ENCODE data around the gene CAMK4.

Gene CAMK4

GRCh38 chr5:111367115-111367514 is 142.9 kb downstream of the CAMK4 start:
- POLR2A ChIA-PET = no interaction called here

GRCh38 chr5:111372799-111373198 is 148.6 kb downstream of the CAMK4 start:
- no peak for DNase-seq (ENCODE audit: extremely low spot score)
- no peak for TF ChIP-seq HDGF (IDR thresholded peaks at IDR 0.05; ENCODE audit: borderline replicate concordance)
- no peak for TF ChIP-seq L3MBTL2 (conservative IDR thresholded peaks at IDR 0.05)
- no peak for TF ChIP-seq TARDBP (IDR thresholded peaks at IDR 0.05)
- TF ChIP-seq NFRKB (IDR thresholded peaks at IDR 0.05) = no peak
- TF ChIP-seq ELF4 (IDR thresholded peaks at IDR 0.05) = no peak
- TF ChIP-seq BHLHE40 (IDR thresholded peaks at IDR 0.05; ENCODE audit: borderline replicate concordance) = no peak
- TF ChIP-seq FOXM1 (IDR thresholded peaks at IDR 0.05; ENCODE audit: borderline replicate concordance) = no peak
- no peak for TF ChIP-seq FOXK2 (IDR thresholded peaks at IDR 0.05)
- TF ChIP-seq ARNT (IDR thresholded peaks at IDR 0.05) = no peak
- no peak for TF ChIP-seq LEF1 (IDR thresholded peaks at IDR 0.05; ENCODE audit: borderline replicate concordance)
- no peak for TF ChIP-seq SP1 (IDR thresholded peaks at IDR 0.05)
- TF ChIP-seq ZNF384 (IDR thresholded peaks at IDR 0.05) = no peak
- no peak for TF ChIP-seq FOXA1 (IDR thresholded peaks at IDR 0.05)
- no peak for TF ChIP-seq CTBP1 (IDR thresholded peaks at IDR 0.05; ENCODE audit: borderline replicate concordance)
- POLR2A ChIA-PET = no interaction called here
- CTCF ChIA-PET = no interaction called here

More at GRCh38 chr5:111367115-111367514, 142.9 kb downstream of the CAMK4 start:
- TF ChIP-seq BHLHE40 (IDR thresholded peaks at IDR 0.05; ENCODE audit: borderline replicate concordance) = no peak
- no peak for TF ChIP-seq NFRKB (IDR thresholded peaks at IDR 0.05)
- TF ChIP-seq ZNF384 (IDR thresholded peaks at IDR 0.05) = no peak
- TF ChIP-seq CTBP1 (IDR thresholded peaks at IDR 0.05; ENCODE audit: borderline replicate concordance) = no peak
- no peak for TF ChIP-seq LEF1 (IDR thresholded peaks at IDR 0.05; ENCODE audit: borderline replicate concordance)
- TF ChIP-seq PKNOX1 (IDR thresholded peaks at IDR 0.05) = peak; percentile 23; the same call in 1 of the 2 replicates
- CTCF ChIA-PET = no interaction called here
- DNase-seq (ENCODE audit: extremely low spot score) = no peak

GRCh38 chr5:111374380-111374779 is 150.2 kb downstream of the CAMK4 start:
- TF ChIP-seq L3MBTL2 (conservative IDR thresholded peaks at IDR 0.05) (no peak), PKNOX1 (IDR thresholded peaks at IDR 0.05) (no peak), FOXM1 (IDR thresholded peaks at IDR 0.05; ENCODE audit: borderline replicate concordance) (no peak), FOXA1 (IDR thresholded peaks at IDR 0.05) (no peak), BHLHE40 (IDR thresholded peaks at IDR 0.05; ENCODE audit: borderline replicate concordance) (no peak), HDGF (IDR thresholded peaks at IDR 0.05; ENCODE audit: borderline replicate concordance) (no peak)
- POLR2A ChIA-PET = no interaction called here
- CTCF ChIA-PET = no interaction called here
- DNase-seq (ENCODE audit: extremely low spot score) = no peak

- no peak for TF ChIP-seq TARDBP (IDR thresholded peaks at IDR 0.05)
- TF ChIP-seq LEF1 (IDR thresholded peaks at IDR 0.05; ENCODE audit: borderline replicate concordance) = no peak
- TF ChIP-seq ZNF384 (IDR thresholded peaks at IDR 0.05) = no peak
- no peak for TF ChIP-seq CTBP1 (IDR thresholded peaks at IDR 0.05; ENCODE audit: borderline replicate concordance)
- POLR2A ChIA-PET = no interaction called here
- CTCF ChIA-PET = no interaction called here
- DNase-seq (ENCODE audit: extremely low spot score) = no peak
Measured at GRCh38 chr5:111375645-111376044, 151.5 kb downstream of the CAMK4 start.

GRCh38 chr5:111377306-111377705 is 153.1 kb downstream of the CAMK4 start:
- CTCF ChIA-PET = no interaction called here
- POLR2A ChIA-PET = no interaction called here

GRCh38 chr5:111379391-111379816 is 155.2 kb downstream of the CAMK4 start:
- POLR2A ChIA-PET = no interaction called here
- CTCF ChIA-PET = no interaction called here
- no peak for DNase-seq (ENCODE audit: extremely low spot score)
- no peak for TF ChIP-seq ELF4 (IDR thresholded peaks at IDR 0.05)
- no peak for TF ChIP-seq SUZ12 (IDR thresholded peaks at IDR 0.05)
- TF ChIP-seq HDGF (IDR thresholded peaks at IDR 0.05; ENCODE audit: borderline replicate concordance) = no peak
- no peak for TF ChIP-seq NFRKB (IDR thresholded peaks at IDR 0.05)
- no peak for TF ChIP-seq LEF1 (IDR thresholded peaks at IDR 0.05; ENCODE audit: borderline replicate concordance)
- TF ChIP-seq L3MBTL2 (conservative IDR thresholded peaks at IDR 0.05) = no peak
- no peak for TF ChIP-seq CTBP1 (IDR thresholded peaks at IDR 0.05; ENCODE audit: borderline replicate concordance)
- TF ChIP-seq TARDBP (IDR thresholded peaks at IDR 0.05) = no peak
- no peak for TF ChIP-seq PKNOX1 (IDR thresholded peaks at IDR 0.05)
- no peak for TF ChIP-seq ARNT (IDR thresholded peaks at IDR 0.05)
- no peak for TF ChIP-seq ZNF384 (IDR thresholded peaks at IDR 0.05)
- TF ChIP-seq SP1 (IDR thresholded peaks at IDR 0.05) = no peak
- no peak for TF ChIP-seq FOXA1 (IDR thresholded peaks at IDR 0.05)
- TF ChIP-seq BHLHE40 (IDR thresholded peaks at IDR 0.05; ENCODE audit: borderline replicate concordance) = no peak
- no peak for TF ChIP-seq FOXM1 (IDR thresholded peaks at IDR 0.05; ENCODE audit: borderline replicate concordance)
- TF ChIP-seq FOXK2 (IDR thresholded peaks at IDR 0.05) = no peak

More at GRCh38 chr5:111377306-111377705, 153.1 kb downstream of the CAMK4 start:
- no peak for DNase-seq (ENCODE audit: extremely low spot score)
- no peak for TF ChIP-seq ELF4 (IDR thresholded peaks at IDR 0.05)
- TF ChIP-seq ZNF384 (IDR thresholded peaks at IDR 0.05) = no peak
- no peak for TF ChIP-seq LEF1 (IDR thresholded peaks at IDR 0.05; ENCODE audit: borderline replicate concordance)
- TF ChIP-seq SUZ12 (IDR thresholded peaks at IDR 0.05) = no peak
- TF ChIP-seq ARNT (IDR thresholded peaks at IDR 0.05) = no peak
- TF ChIP-seq BHLHE40 (IDR thresholded peaks at IDR 0.05; ENCODE audit: borderline replicate concordance) = no peak
- TF ChIP-seq HDGF (IDR thresholded peaks at IDR 0.05; ENCODE audit: borderline replicate concordance) = no peak
- no peak for TF ChIP-seq FOXM1 (IDR thresholded peaks at IDR 0.05; ENCODE audit: borderline replicate concordance)
- no peak for TF ChIP-seq L3MBTL2 (conservative IDR thresholded peaks at IDR 0.05)
- TF ChIP-seq SP1 (IDR thresholded peaks at IDR 0.05) = no peak
- no peak for TF ChIP-seq NFRKB (IDR thresholded peaks at IDR 0.05)
- no peak for TF ChIP-seq FOXK2 (IDR thresholded peaks at IDR 0.05)
- TF ChIP-seq PKNOX1 (IDR thresholded peaks at IDR 0.05) = no peak
- TF ChIP-seq TARDBP (IDR thresholded peaks at IDR 0.05) = no peak
- TF ChIP-seq FOXA1 (IDR thresholded peaks at IDR 0.05) = no peak
- TF ChIP-seq CTBP1 (IDR thresholded peaks at IDR 0.05; ENCODE audit: borderline replicate concordance) = no peak

All from HEK293T (cell line).